Fibroblast of pulmonary artery (primary cell): ENCODE measurements around the gene VASN.

Source experiments
- DNase-seq: peaks from one replicate; pipeline ENCODE4 v3.0.0-alpha.2; 2010; ENCODE audit warnings: low read depth
- H3K4me3 ChIP-seq: replicated peaks from 2 replicates; pipeline ENCODE4 v1.5.1; 2011; ENCODE audit warnings: low read depth, mild to moderate bottlenecking, control low read depth, low read length, moderate library complexity
- CTCF ChIP-seq: IDR thresholded peaks from 2 replicates; pipeline ENCODE4 v1.5.1; 2011; ENCODE audit warnings: mild to moderate bottlenecking, control low read depth, low read length, inconsistent platforms; ENCODE audit errors: missing control alignments

VASN gene

GRCh38 chr16:4325253-4325758 is 46.3 kb upstream of the VASN start:
- TF ChIP-seq CTCF: no peak
- no peak for DNase-seq
- H3K4me3 ChIP-seq: no peak overlapping the region

- DNase-seq: no peak
- H3K4me3 ChIP-seq: peak overlapping the region; percentile 45
- TF ChIP-seq CTCF: no peak
Measured at GRCh38 chr16:4327386-4328045, 44.1 kb upstream of the VASN start.

- TF ChIP-seq CTCF: peak; percentile 63
- peak; percentile 82 for DNase-seq
- H3K4me3 ChIP-seq: peak overlapping the region; percentile 45
Measured at GRCh38 chr16:4328046-4328781, 43.4 kb upstream of the VASN start.

- DNase-seq: no peak
- no peak overlapping the region for H3K4me3 ChIP-seq
- TF ChIP-seq CTCF: no peak
Measured at GRCh38 chr16:4328782-4329775, 42.6 kb upstream of the VASN start.

GRCh38 chr16:4330277-4330874 is 41.3 kb upstream of the VASN start:
- peak; percentile 77 for DNase-seq
- TF ChIP-seq CTCF: peak; percentile 98
- no peak overlapping the region for H3K4me3 ChIP-seq

GRCh38 chr16:4332083-4332482 is 39.6 kb upstream of the VASN start:
- TF ChIP-seq CTCF: no peak
- no peak overlapping the region for H3K4me3 ChIP-seq
- DNase-seq: no peak
